K562 (cell line): Measurements from ENCODE around the gene CYTH4. TPM values are rescaled to one million over a fixed set of nuclear protein-coding genes. Genes with fewer than 3 reads are reported as not detected.

ENCODE experiments used
- ATAC-seq: fragments of 200-7000 bp; cut with Tn5 transposase; 3 replicates; pipeline ENCODE4 v1.9.1; 2020; ENCODE audit warnings: moderate library complexity
- BruUV-seq: library from RNA; stranded (reverse); fragments of 400-500 nt; replicated peaks from 2 replicates; lab custom pipeline; 2021; lab: Mats Ljungman, UMichigan
- CTCF ChIA-PET: fragments of 300-600 bp; formaldehyde crosslinking; extraction: SDS; loops from one replicate; lab custom pipeline; 2021; ENCODE audit warnings: low intra/inter-chr PET ratio; lab: Yijun Ruan, JAX
- POLR2A ChIA-PET: fragments of 300-600, 350-650 bp; sonication (Branson Sonifier 250); formaldehyde crosslinking; extraction: SDS; loops from one replicate; lab custom pipeline; 2021; ENCODE audit warnings: antibody characterized with exemption, inconsistent platforms; lab: Yijun Ruan, JAX
- DNase-seq, 4 experiments: peaks; one replicate each; pipeline versions ENCODE4 v3.0.0 to v3.0.0-alpha.2; 2011 to 2018; ENCODE audit warnings: low spot score in 3 of 4, mixed read lengths in 3 of 4; ENCODE audit errors: extremely low read depth in 1 of 4
- FAIRE-seq: peaks from 2 replicates; lab custom pipeline; 2011; peaks lifted over from hg19 to GRCh38; lab: Jason Lieb, UNC
- H2AFZ ChIP-seq: 2 replicates; pipeline ENCODE4 v1.6.0; 2011; ENCODE audit warnings: low read depth, low read length, control low read depth, inconsistent platforms
- H3K27ac ChIP-seq: fragments of 200-600 bp; 3 replicates; pipeline ENCODE4 v1.8.0; 2011; ENCODE audit warnings: low read depth, mild to moderate bottlenecking, control low read depth, inconsistent platforms, low read length, moderate library complexity, mixed read lengths; ENCODE audit errors: extremely low read depth
- H3K27me3 ChIP-seq, 2 experiments: fragments of 300-600 bp in 1 of 2; 2 replicates in 1 of 2; 3 replicates in 1 of 2; pipeline versions ENCODE4 v1.6.0 to v1.8.0; 2011; ENCODE audit warnings: inconsistent platforms in 2 of 2, low read length in 2 of 2, mild to moderate bottlenecking in 1 of 2, mixed read lengths in 1 of 2, moderate library complexity in 1 of 2; ENCODE audit not compliant: control insufficient read depth in 2 of 2, insufficient read depth in 2 of 2
- H3K36me3 ChIP-seq: fragments of 300-600 bp; 3 replicates; pipeline ENCODE4 v1.8.0; 2011; ENCODE audit warnings: mild to moderate bottlenecking, low read length, inconsistent platforms; ENCODE audit not compliant: control insufficient read depth, insufficient read depth
- H3K4me1 ChIP-seq, 2 experiments: fragments of 200-600 bp in 1 of 2; replicated peaks in 1 of 2; 2 replicates in 1 of 2; 3 replicates in 1 of 2; pipeline versions ENCODE4 v1.5.1 to v1.8.0; 2011; ENCODE audit warnings: inconsistent platforms in 2 of 2, low read length in 2 of 2, mild to moderate bottlenecking in 1 of 2, mixed read lengths in 1 of 2, moderate library complexity in 1 of 2; ENCODE audit not compliant: control insufficient read depth in 2 of 2, insufficient read depth in 2 of 2
- H3K4me2 ChIP-seq: 2 replicates; pipeline ENCODE4 v1.6.1; 2011; ENCODE audit warnings: low read length, control low read depth, inconsistent platforms, mixed read lengths; ENCODE audit not compliant: insufficient read depth
- H3K4me3 ChIP-seq: fragments of 200-600 bp; sonication (generic), shearing (Covaris generic); 2 replicates; pipeline ENCODE4 v1.5.1; 2016; ENCODE audit warnings: control low read depth, inconsistent platforms
- H3K79me2 ChIP-seq: fragments of 200-600 bp; 3 replicates; pipeline ENCODE4 v1.8.0; 2011; ENCODE audit warnings: low read length, inconsistent platforms; ENCODE audit not compliant: control insufficient read depth, insufficient read depth
- H3K9ac ChIP-seq, 2 experiments: 2 replicates each; pipeline versions ENCODE4 v1.6.0 to v1.6.1; 2011; ENCODE audit warnings: low read depth in 2 of 2, low read length in 2 of 2, control low read depth in 1 of 2, inconsistent platforms in 1 of 2, mild to moderate bottlenecking in 1 of 2, mixed read lengths in 1 of 2; ENCODE audit not compliant: insufficient read depth in 1 of 2
- H3K9me1 ChIP-seq: one replicate; pipeline ENCODE4 v1.6.0; 2011; ENCODE audit warnings: inconsistent platforms, mild to moderate bottlenecking, low read length, moderate library complexity; ENCODE audit not compliant: control insufficient read depth, insufficient read depth
- H3K9me3 ChIP-seq: replicated peaks from 2 replicates; pipeline ENCODE4 v1.5.1; 2011; ENCODE audit warnings: low read depth, low read length, inconsistent platforms; ENCODE audit not compliant: control insufficient read depth, insufficient read depth
- H4K20me1 ChIP-seq: replicated peaks from 2 replicates; pipeline ENCODE4 v1.6.1; 2011; ENCODE audit warnings: low read length, inconsistent platforms, mixed read lengths; ENCODE audit not compliant: control insufficient read depth, insufficient read depth
- CREBBP ChIP-seq: IDR thresholded peaks from one replicate; pipeline ENCODE4 v1.6.1; 2012; ENCODE audit warnings: low read depth, mild to moderate bottlenecking, control low read depth, inconsistent platforms, low read length
- ELK1 ChIP-seq: sonication (generic); formaldehyde crosslinking; IDR thresholded peaks from 2 replicates; pipeline ENCODE4 v1.8.1; 2022; ENCODE audit warnings: missing genetic modification reagents
- FOXA3 ChIP-seq, 2 experiments: fragments of 450-650 bp in 1 of 2; sonication (generic) in 1 of 2; formaldehyde crosslinking; IDR thresholded peaks in 1 of 2; conservative IDR thresholded peaks in 1 of 2; 2 replicates each; pipeline versions ENCODE4 v1.4.0 to v1.8.0; 2020 to 2022; ENCODE audit warnings: mild to moderate bottlenecking in 2 of 2, missing genetic modification reagents in 1 of 2
- HDAC1 ChIP-seq, 2 experiments: fragments of 450-650 bp; IDR thresholded peaks; 2 replicates each; pipeline ENCODE4 v1.6.1; 2016 to 2017; ENCODE audit warnings: inconsistent platforms in 1 of 2, mild to moderate bottlenecking in 1 of 2, moderate library complexity in 1 of 2
- NFATC3 ChIP-seq: fragments of 450-650 bp; IDR thresholded peaks from 2 replicates; pipeline ENCODE4 v1.6.1; 2017; ENCODE audit warnings: mild to moderate bottlenecking
- REST ChIP-seq, 2 experiments: fragments of 450-650 bp; formaldehyde crosslinking in 1 of 2; IDR thresholded peaks; 2 replicates each; pipeline versions ENCODE4 v1.4.0 to v1.6.1; 2014 to 2020; ENCODE audit warnings: mild to moderate bottlenecking in 2 of 2, borderline replicate concordance in 1 of 2, low read depth in 1 of 2
- SMARCE1 ChIP-seq: fragments of 450-650 bp; IDR thresholded peaks from 2 replicates; pipeline ENCODE4 v1.7.1; 2016; ENCODE audit warnings: mild to moderate bottlenecking
- SPI1 ChIP-seq: IDR thresholded peaks from 2 replicates; pipeline ENCODE4 v1.6.1; 2011; ENCODE audit warnings: low read depth, low read length, control low read depth, borderline replicate concordance
- ZFP36 ChIP-seq: fragments of 150-350 bp; IDR thresholded peaks from 2 replicates; pipeline ENCODE4 v1.6.1; 2018; ENCODE audit warnings: low read length, low read depth; ENCODE audit not compliant: partially characterized antibody
- ZNF449 ChIP-seq: fragments of 250-450 bp; sonication (Bioruptor Pico); IDR thresholded peaks from 2 replicates; pipeline ENCODE4 v1.8.0; 2022; ENCODE audit warnings: moderate library complexity, mild to moderate bottlenecking, inconsistent platforms
- WGBS: fragments of 100-300 bp; shearing (Covaris generic); methylation state at CpG from one replicate; pipeline ENCODE4 v1.1.6; 2016; ENCODE audit warnings: low coverage, mixed read lengths; ENCODE audit not compliant: insufficient coverage; ENCODE audit errors: missing lambda C conversion rate; 5-methylcytosine and 5-hydroxymethylcytosine counted together
- in situ Hi-C: fragments of 300-500 bp; cut with MboI; formaldehyde crosslinking; loops from 4 replicates; pipeline ENCODE4 v1.15.0; 2018; ENCODE audit warnings: inconsistent platforms, mixed read lengths
- intact Hi-C: fragments of 100-400 bp; cut with micrococcal nuclease; formaldehyde crosslinking; loops from 2 replicates; pipeline ENCODE4 v1.14.2; 2022
- polyA plus RNA-seq, 8 experiments: library from polyadenylated mRNA; depleted of rRNA in 4 of 8; stranded (reverse) in 5 of 8; unstranded in 3 of 8; fragments of >200 nt; fragmentation: Nextera tagmentation in 2 of 8; fragmentation: Illumina TruSeq in 1 of 8; extraction: Ambion mirVana in 2 of 8; extraction: Trizol in 1 of 8; gene quantifications; 2 replicates each; pipeline versions ENCODE4 v1.2.1 to v1.2.3, GENCODE V29; 2011 to 2014; ENCODE audit warnings: inconsistent platforms in 1 of 8, missing spikeins in 1 of 8
- total RNA-seq, 7 experiments: library from RNA; depleted of rRNA in 6 of 7; stranded (reverse); fragments of >200 nt in 6 of 7; fragmentation: Illumina TruSeq in 2 of 7; extraction: Trizol in 2 of 7; gene quantifications; 2 replicates each; pipeline versions ENCODE4 v1.2.1 to v1.2.3, GENCODE V29; 2011 to 2021; ENCODE audit warnings: low replicate concordance in 1 of 7

Gene CYTH4
- total and polyA plus RNA-seq, 9 of the 15 experiments (the other 6 are each of a cell fraction or from before 2014, with no cell fraction given) = 0.03 to 2.0 (median 0.61) TPM; not detected in 1

DNA sequence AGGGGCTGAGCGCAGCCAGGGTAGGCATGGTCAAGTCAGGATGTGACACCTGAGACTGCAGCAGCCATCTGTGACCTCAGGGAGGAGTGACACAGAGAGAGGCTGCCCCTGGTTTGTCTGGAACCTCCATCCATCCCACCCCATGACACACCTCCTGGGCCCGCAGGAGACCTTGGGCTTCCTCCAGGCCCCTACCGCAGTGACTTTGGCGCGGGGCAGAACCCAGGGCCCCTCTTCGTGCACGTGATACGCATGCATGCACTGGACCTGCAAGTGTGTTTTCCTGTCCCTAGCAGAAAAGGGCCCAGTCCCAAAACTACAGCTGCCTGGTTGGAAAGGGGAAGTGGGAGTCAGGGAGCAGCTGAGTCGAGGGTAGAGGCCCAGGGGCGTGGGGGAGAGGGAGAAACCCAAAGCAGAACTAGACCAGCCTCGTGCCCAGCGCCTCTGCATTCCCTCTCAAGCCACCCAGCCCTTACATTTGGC, 7.9 kb upstream of the CYTH4 start:
- POLR2A ChIA-PET = interaction anchor here (1.0 kb wide), 1 partner anchor 293 kb away, joined by 3 read pairs; no protein-coding TSS in a partner anchor
- WGBS = 50% methylated on average over 2 of the region's 12 CpGs
- TF ChIP-seq NFATC3 (no peak), CREBBP (no peak), ELK1 (CRISPR knock-in tag) (no peak), REST (IDR thresholded peaks at IDR 0.05; ENCODE audit: borderline replicate concordance) (no peak), REST (CRISPR knock-in tag; IDR thresholded peaks at IDR 0.05; ENCODE audit: low read depth) (no peak), FOXA3 (CRISPR knock-in tag; conservative IDR thresholded peaks at IDR 0.05 in 1 of 2, IDR thresholded peaks at IDR 0.05 in 1 of 2) (no peak), HDAC1 (IDR thresholded peaks at IDR 0.05) (no peak), ZFP36 (no peak), SMARCE1 (peak; percentile 25; the same call in 1 of the 2 replicates), ZNF449 (CRISPR knock-in tag) (no peak), SPI1 (peak; percentile 96)

More for the DNA sequence above, 7.9 kb upstream of the CYTH4 start:
- intact Hi-C loops (no loop called here), in situ Hi-C loops (no loop called here)
- DNase-seq (no peak), FAIRE-seq (no peak), ATAC-seq (no peak)
- BruUV-seq = no TSS peak
- Histone ChIP-seq H3K27ac (no peak overlapping the region), H3K79me2 (no peaks in the 10 kb centered on the region), H3K9me3 (no peaks in the 10 kb centered on the region), H2AFZ (no peak overlapping the region), H3K36me3 (no peaks in the 10 kb centered on the region), H4K20me1 (no peaks in the 10 kb centered on the region), H3K4me1 (peaks cover 16 to 18% of the 10 kb centered on the region in 2 experiments), H3K27me3 (no peaks in the 10 kb centered on the region), H3K9ac (no peak overlapping the region), H3K4me2 (no peak overlapping the region), H3K9me1 (no peaks in the 10 kb centered on the region), H3K4me3 (no peak overlapping the region)
- CTCF ChIA-PET = no interaction called here
